Muscle layer of duodenum (tissue), 2 donors: Measurements from ENCODE around the gene TIMM13.
"Not testable (repeated sequence)": the region's sequence is repeated elsewhere in the genome, so short reads cannot be mapped to it uniquely, and the experiment has no call there.

Source experiments
- H3K27ac ChIP-seq: one replicate; pipeline ENCODE4 v1.7.0; 2013; ENCODE audit warnings: mild to moderate bottlenecking, low read length
- H3K27me3 ChIP-seq: one replicate; pipeline ENCODE4 v1.7.0; 2013; ENCODE audit warnings: low read depth, mild to moderate bottlenecking, control low read depth, low read length
- H3K36me3 ChIP-seq, 2 donors: one replicate each; pipeline ENCODE4 v1.7.0; 2013; ENCODE audit warnings: low read length in 2 of 2, control low read depth in 1 of 2, mild to moderate bottlenecking in 1 of 2; ENCODE audit not compliant: insufficient read depth in 2 of 2, control insufficient read depth in 1 of 2
- H3K4me1 ChIP-seq, 2 donors: one replicate each; pipeline ENCODE4 v1.7.0; 2013; ENCODE audit warnings: low read length in 2 of 2, mild to moderate bottlenecking in 2 of 2, control low read depth in 1 of 2, moderate library complexity in 1 of 2; ENCODE audit not compliant: insufficient read depth in 2 of 2, control insufficient read depth in 1 of 2
- H3K4me3 ChIP-seq, 2 donors: one replicate each; pipeline ENCODE4 v1.7.0; 2013; ENCODE audit warnings: low read length in 2 of 2, low read depth in 1 of 2, mild to moderate bottlenecking in 1 of 2
- H3K9me3 ChIP-seq, 2 donors: one replicate each; pipeline ENCODE4 v1.7.0; 2013; ENCODE audit warnings: low read length in 2 of 2, control low read depth in 1 of 2, mild to moderate bottlenecking in 1 of 2; ENCODE audit not compliant: control insufficient read depth in 1 of 2
- donor health status: healthy.

Gene TIMM13

DNA sequence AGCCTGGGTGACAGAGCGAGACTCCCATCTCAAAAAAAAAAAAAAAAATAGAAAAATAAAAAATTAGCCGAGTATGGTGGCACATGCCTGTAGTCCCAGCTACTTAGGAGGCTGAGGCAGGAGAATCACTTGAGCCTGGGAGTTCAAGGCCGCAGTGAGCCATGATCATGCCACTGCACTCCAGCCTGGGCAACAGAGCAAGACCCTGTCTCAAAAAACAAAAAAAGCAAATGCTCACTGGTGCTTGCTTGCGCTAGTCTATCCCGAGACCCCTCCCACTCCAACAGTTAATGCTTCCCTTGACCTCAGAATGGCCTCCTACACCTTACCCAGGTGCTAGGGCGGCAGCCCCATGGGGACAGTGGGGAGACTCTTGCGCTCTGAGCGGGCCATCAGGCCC, 9.9 kb downstream of the TIMM13 start:
- not testable (repeated sequence) for H3K4me3 ChIP-seq, H3K9me3 ChIP-seq, H3K36me3 ChIP-seq, H3K27me3 ChIP-seq, H3K27ac ChIP-seq, H3K4me1 ChIP-seq

DNA sequence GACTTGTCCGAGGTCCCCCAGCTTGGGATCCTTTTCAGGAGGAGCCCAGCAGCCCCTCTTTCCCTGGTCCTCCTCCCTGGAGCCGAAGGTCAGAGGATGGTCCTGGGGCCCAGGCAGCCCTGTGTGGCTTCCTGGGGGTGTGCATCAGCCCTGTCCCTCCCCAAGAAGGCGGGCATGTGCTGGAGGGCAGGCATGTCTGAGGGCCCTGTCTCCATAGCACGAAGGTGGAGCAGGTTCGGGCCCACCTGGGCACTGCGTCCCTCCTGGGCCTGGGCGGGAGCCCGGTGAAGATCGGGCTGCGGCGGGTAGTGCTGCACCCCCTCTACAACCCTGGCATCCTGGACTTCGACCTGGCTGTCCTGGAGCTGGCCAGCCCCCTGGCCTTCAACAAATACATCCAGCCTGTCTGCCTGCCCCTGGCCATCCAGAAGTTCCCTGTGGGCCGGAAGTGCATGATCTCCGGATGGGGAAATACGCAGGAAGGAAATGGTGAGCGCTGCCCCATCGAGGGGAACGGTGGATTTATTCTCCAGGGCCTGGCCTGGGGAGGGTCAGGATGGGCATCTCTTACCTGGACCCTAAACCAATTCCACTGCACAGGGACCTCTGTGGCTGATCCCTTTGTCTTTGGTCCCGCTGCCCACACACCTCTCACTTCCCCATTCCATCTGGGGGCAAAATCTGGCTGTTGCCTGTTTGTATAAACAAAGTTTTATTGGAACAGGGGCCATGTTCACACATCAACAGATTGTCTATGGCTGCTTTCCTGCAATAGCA, 10.9 kb downstream of the TIMM13 start:
- Histone ChIP-seq H3K4me3 (no peak overlapping the region), H3K27ac (no peak overlapping the region), H3K36me3 (peaks cover 0 to 9% of the 10 kb centered on the region in 2 donors), H3K27me3 (no peaks in the 10 kb centered on the region), H3K4me1 (no peaks in the 10 kb centered on the region), H3K9me3 (peaks cover 0 to 2% of the 10 kb centered on the region in 2 donors)

DNA sequence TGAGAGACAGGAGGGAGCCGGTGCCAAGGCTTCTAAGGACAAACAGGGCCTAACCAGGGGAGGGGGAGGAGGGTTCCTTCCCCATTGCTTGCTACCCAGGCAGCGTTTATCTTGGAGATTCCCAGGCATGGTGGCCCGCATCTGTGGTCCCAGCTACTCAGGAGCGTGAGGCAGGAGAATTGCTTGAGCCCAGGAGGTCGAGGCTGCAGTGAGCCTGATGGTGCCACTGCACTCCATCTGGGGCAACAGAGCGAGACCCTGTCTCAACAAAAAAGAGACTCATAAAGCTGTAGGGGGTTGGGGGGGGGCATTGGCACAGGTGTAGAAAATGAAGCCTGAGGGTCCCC, 11.4 kb downstream of the TIMM13 start:
- no peaks in the 10 kb centered on the region for H3K4me1 ChIP-seq
- H3K9me3 ChIP-seq, result peaks cover 0 to 2% of the 10 kb centered on the region in 2 donors
- H3K27me3 ChIP-seq, result no peaks in the 10 kb centered on the region
- no peak overlapping the region for H3K4me3 ChIP-seq
- H3K27ac ChIP-seq, result no peak overlapping the region
- H3K36me3 ChIP-seq, result peaks cover 0 to 9% of the 10 kb centered on the region in 2 donors

GRCh38 chr19:2415281-2415972, 12.0 kb downstream of the TIMM13 start:
- Histone ChIP-seq H3K9me3 (peaks cover 0 to 2% of the 10 kb centered on the region in 2 donors), H3K4me1 (no peaks in the 10 kb centered on the region), H3K27ac (no peak overlapping the region), H3K27me3 (no peaks in the 10 kb centered on the region), H3K4me3 (no peak overlapping the region), H3K36me3 (peaks cover 0 to 9% of the 10 kb centered on the region in 2 donors)

- Histone ChIP-seq H3K9me3 (peaks cover 2 to 6% of the 10 kb centered on the region in 2 donors), H3K27me3 (no peaks in the 10 kb centered on the region), H3K27ac (no peak overlapping the region), H3K4me3 (no peak overlapping the region), H3K4me1 (no peaks in the 10 kb centered on the region), H3K36me3 (peaks cover 0 to 9% of the 10 kb centered on the region in 2 donors)
Observed at GRCh38 chr19:2413629-2414028, 13.8 kb downstream of the TIMM13 start.

GRCh38 chr19:2413159-2413558, 14.2 kb downstream of the TIMM13 start:
- H3K9me3 ChIP-seq, result peaks cover 2 to 6% of the 10 kb centered on the region in 2 donors
- no peak overlapping the region for H3K4me3 ChIP-seq
- H3K27me3 ChIP-seq, result no peaks in the 10 kb centered on the region
- peaks cover 0 to 9% of the 10 kb centered on the region in 2 donors for H3K36me3 ChIP-seq
- no peak overlapping the region for H3K27ac ChIP-seq
- no peaks in the 10 kb centered on the region for H3K4me1 ChIP-seq

DNA sequence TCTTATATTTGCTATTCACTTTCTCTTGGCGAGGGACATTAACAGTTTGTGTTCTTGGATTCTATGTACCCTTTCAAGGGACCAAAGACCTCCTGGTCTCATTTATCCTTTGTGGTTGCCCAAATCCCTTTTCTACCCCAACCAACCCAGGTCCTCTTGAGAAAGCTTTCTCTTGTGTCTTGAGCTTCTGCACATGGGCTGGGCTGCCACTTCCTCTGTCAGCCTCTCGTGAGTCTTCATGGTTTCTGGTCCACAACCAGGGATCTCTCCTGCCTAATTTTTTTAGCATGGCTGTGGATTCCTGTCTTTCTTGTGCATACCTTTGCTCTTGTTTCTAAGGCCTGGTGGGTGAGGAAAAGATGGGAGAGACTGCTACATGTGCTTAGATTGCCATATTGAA, 14.9 kb downstream of the TIMM13 start:
- H3K9me3 ChIP-seq, result peaks cover 2 to 6% of the 10 kb centered on the region in 2 donors
- H3K4me1 ChIP-seq, result no peaks in the 10 kb centered on the region
- H3K27me3 ChIP-seq, result no peaks in the 10 kb centered on the region
- peaks cover 0 to 9% of the 10 kb centered on the region in 2 donors for H3K36me3 ChIP-seq
- no peak overlapping the region for H3K4me3 ChIP-seq
- no peak overlapping the region for H3K27ac ChIP-seq

GRCh38 chr19:2411709-2412108, 15.7 kb downstream of the TIMM13 start:
- H3K27me3 ChIP-seq, result no peaks in the 10 kb centered on the region
- H3K9me3 ChIP-seq, result peaks cover under 1 to 6% of the 10 kb centered on the region in 2 donors
- H3K4me1 ChIP-seq, result no peaks in the 10 kb centered on the region
- H3K27ac ChIP-seq, result no peak overlapping the region
- no peak overlapping the region for H3K4me3 ChIP-seq
- H3K36me3 ChIP-seq, result peaks cover 0 to 6% of the 10 kb centered on the region in 2 donors

- no peaks in the 10 kb centered on the region for H3K4me1 ChIP-seq
- H3K27ac ChIP-seq, result no peak overlapping the region
- H3K27me3 ChIP-seq, result no peaks in the 10 kb centered on the region
Observed at GRCh38 chr19:2410023-2410422, 17.4 kb downstream of the TIMM13 start.

GRCh38 chr19:2409352-2409912, 18.0 kb downstream of the TIMM13 start:
- no peaks in the 10 kb centered on the region for H3K4me1 ChIP-seq
- peaks cover 0 to 6% of the 10 kb centered on the region in 2 donors for H3K9me3 ChIP-seq
- H3K27ac ChIP-seq, result no peak overlapping the region
- no peaks in the 10 kb centered on the region for H3K36me3 ChIP-seq
- H3K4me3 ChIP-seq, result no peak overlapping the region
- H3K27me3 ChIP-seq, result no peaks in the 10 kb centered on the region

More at GRCh38 chr19:2410023-2410422, 17.4 kb downstream of the TIMM13 start:
- no peaks in the 10 kb centered on the region for H3K36me3 ChIP-seq
- no peak overlapping the region for H3K4me3 ChIP-seq
- H3K9me3 ChIP-seq, result peaks cover 0 to 6% of the 10 kb centered on the region in 2 donors

GRCh38 chr19:2408247-2408646, 19.1 kb downstream of the TIMM13 start:
- Histone ChIP-seq H3K4me1 (no peaks in the 10 kb centered on the region), H3K27me3 (no peaks in the 10 kb centered on the region), H3K4me3 (no peak overlapping the region), H3K27ac (no peak overlapping the region), H3K9me3 (peaks cover 0 to 6% of the 10 kb centered on the region in 2 donors), H3K36me3 (no peaks in the 10 kb centered on the region)
